Prostate gland (tissue), 2 donors: ENCODE results near the gene MXRA8.

Source experiments
- CTCF ChIP-seq, 4 experiments: fragments of 200-600 bp in 2 of 4; fragments of 450-650 bp in 2 of 4; sonication (generic) in 2 of 4; IDR thresholded peaks; 1 replicate in 3 of 4; 2 replicates in 1 of 4; pipeline ENCODE4 v1.5.1; 2016 to 2019; ENCODE audit warnings: antibody characterized with exemption in 4 of 4, mild to moderate bottlenecking in 2 of 4, moderate library complexity in 2 of 4
- POLR2A ChIP-seq: fragments of 450-650 bp; IDR thresholded peaks from one replicate; pipeline ENCODE4 v1.6.1; 2016; ENCODE audit warnings: antibody characterized with exemption, mild to moderate bottlenecking

GRCh38 chr1:1403653-1404052 lies 45.3 kb upstream of the MXRA8 start:
- TF ChIP-seq CTCF (IDR thresholded peaks at IDR 0.05) = no peak
- no peak for TF ChIP-seq POLR2A
